ENCODE results near the gene BCAS1. TPM values are rescaled to one million over a fixed set of nuclear protein-coding genes. Genes with fewer than 3 reads are reported as not detected.

Gene BCAS1
- total RNA-seq, 1 donor: not detected

DNA sequence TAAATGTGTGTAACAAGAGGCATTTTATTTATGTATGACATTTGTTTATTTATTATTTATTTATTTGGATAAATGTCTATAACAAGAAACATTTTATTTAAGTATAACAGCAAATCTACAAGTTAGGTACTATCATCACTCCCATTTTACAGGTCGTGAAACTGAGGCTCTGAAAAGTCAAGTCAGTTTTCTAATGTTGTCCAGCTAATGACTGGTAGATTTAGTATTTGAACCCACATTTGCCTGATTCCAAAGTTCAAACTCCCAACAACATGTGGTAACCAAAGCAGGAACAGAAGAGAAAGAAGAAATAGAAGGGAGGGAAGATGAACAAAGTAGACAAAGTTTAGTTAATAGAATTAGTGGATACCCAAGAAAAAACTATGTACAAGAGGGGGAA is 32.9 kb downstream of the BCAS1 start:
- Histone ChIP-seq H3K9me3 (ENCODE audit: low read depth, low read length) (no peaks in the 10 kb centered on the region), H3K79me2 (ENCODE audit: insufficient read depth, low read length) (no peaks in the 10 kb centered on the region), H3K36me3 (ENCODE audit: insufficient read depth, low read length) (no peaks in the 10 kb centered on the region), H3K4me3 (ENCODE audit: insufficient read depth, low read length) (no peak overlapping the region), H3K27ac (ENCODE audit: low read depth, low read length) (no peak overlapping the region), H3K4me2 (ENCODE audit: insufficient read depth, low read length) (no peak overlapping the region), H3K27me3 (ENCODE audit: insufficient read depth, low read length) (no peaks in the 10 kb centered on the region), H4K20me1 (ENCODE audit: insufficient read depth, low read length) (no peaks in the 10 kb centered on the region), H3K4me1 (ENCODE audit: insufficient read depth, low read length) (no peaks in the 10 kb centered on the region), H2AFZ (ENCODE audit: low read length) (no peak overlapping the region)
- TF ChIP-seq, protein P1, sequence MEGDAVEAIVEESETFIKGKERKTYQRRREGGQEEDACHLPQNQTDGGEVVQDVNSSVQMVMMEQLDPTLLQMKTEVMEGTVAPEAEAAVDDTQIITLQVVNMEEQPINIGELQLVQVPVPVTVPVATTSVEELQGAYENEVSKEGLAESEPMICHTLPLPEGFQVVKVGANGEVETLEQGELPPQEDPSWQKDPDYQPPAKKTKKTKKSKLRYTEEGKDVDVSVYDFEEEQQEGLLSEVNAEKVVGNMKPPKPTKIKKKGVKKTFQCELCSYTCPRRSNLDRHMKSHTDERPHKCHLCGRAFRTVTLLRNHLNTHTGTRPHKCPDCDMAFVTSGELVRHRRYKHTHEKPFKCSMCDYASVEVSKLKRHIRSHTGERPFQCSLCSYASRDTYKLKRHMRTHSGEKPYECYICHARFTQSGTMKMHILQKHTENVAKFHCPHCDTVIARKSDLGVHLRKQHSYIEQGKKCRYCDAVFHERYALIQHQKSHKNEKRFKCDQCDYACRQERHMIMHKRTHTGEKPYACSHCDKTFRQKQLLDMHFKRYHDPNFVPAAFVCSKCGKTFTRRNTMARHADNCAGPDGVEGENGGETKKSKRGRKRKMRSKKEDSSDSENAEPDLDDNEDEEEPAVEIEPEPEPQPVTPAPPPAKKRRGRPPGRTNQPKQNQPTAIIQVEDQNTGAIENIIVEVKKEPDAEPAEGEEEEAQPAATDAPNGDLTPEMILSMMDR (IDR thresholded peaks at IDR 0.05; ENCODE audit: extremely low read depth, low read depth, low read length): no peak
- DNase-seq (ENCODE audit: insufficient read length, low spot score, missing footprints): no peak

DNA sequence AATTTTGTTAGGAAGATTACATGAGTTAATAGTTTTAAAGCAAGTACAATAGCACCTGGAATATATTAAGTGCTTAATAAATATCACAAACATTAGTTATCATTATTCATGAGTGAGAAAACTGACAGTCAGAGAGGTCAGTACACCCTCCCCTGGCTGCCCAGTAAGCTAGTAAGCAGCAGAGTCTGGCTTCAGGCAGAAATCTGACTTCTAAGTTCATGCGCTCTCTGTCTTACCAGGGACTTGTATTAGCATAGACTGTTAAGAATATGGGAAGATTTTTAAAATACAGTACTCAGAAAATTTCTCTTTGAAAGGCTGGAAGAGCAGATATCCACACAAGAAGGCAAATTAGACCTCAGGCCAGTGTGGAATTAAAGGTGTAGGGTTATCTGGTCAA is 40.8 kb downstream of the BCAS1 start:
- H3K36me3 ChIP-seq (ENCODE audit: insufficient read depth, low read length): no peaks in the 10 kb centered on the region
- no peak overlapping the region for H3K4me3 ChIP-seq (ENCODE audit: insufficient read depth, low read length)
- no peak overlapping the region for H2AFZ ChIP-seq (ENCODE audit: low read length)
- H3K4me1 ChIP-seq (ENCODE audit: insufficient read depth, low read length): peaks cover 6% of the 10 kb centered on the region
- TF ChIP-seq, protein P1 (IDR thresholded peaks at IDR 0.05; ENCODE audit: extremely low read depth, low read depth, low read length): no peak
- H3K4me2 ChIP-seq (ENCODE audit: insufficient read depth, low read length): no peak overlapping the region
- H3K9me3 ChIP-seq (ENCODE audit: low read depth, low read length): no peaks in the 10 kb centered on the region
- peak; percentile 22 for DNase-seq (ENCODE audit: insufficient read length, low spot score, missing footprints)
- H3K79me2 ChIP-seq (ENCODE audit: insufficient read depth, low read length): no peaks in the 10 kb centered on the region
- peaks cover 14% of the 10 kb centered on the region for H3K27me3 ChIP-seq (ENCODE audit: insufficient read depth, low read length)
- H4K20me1 ChIP-seq (ENCODE audit: insufficient read depth, low read length): no peaks in the 10 kb centered on the region
- no peak overlapping the region for H3K27ac ChIP-seq (ENCODE audit: low read depth, low read length)

DNA sequence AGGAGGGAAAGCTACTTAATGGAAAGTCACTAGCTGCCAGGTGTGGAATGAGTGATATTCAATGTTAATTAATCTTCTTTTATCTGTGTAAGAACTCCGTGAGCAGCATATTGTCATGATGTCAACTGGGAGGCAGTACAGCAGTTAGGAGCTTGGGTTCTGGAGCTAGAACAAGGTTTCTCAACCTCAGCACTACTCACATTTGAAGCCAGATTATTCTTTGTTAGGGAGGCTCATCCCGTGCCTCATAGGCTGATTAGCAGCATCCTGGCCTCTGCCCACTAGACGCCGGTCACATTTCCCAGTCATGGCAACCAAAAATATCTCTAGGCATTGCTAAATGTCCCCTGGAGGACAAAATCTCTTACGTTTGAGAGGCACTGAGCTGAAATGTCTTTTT is 41.2 kb downstream of the BCAS1 start:
- Histone ChIP-seq H3K36me3 (ENCODE audit: insufficient read depth, low read length) (no peaks in the 10 kb centered on the region), H3K27ac (ENCODE audit: low read depth, low read length) (no peak overlapping the region), H3K4me3 (ENCODE audit: insufficient read depth, low read length) (no peak overlapping the region), H2AFZ (ENCODE audit: low read length) (no peak overlapping the region), H3K4me1 (ENCODE audit: insufficient read depth, low read length) (peaks cover 6% of the 10 kb centered on the region), H3K79me2 (ENCODE audit: insufficient read depth, low read length) (no peaks in the 10 kb centered on the region), H4K20me1 (ENCODE audit: insufficient read depth, low read length) (no peaks in the 10 kb centered on the region), H3K27me3 (ENCODE audit: insufficient read depth, low read length) (peaks cover 14% of the 10 kb centered on the region), H3K4me2 (ENCODE audit: insufficient read depth, low read length) (no peak overlapping the region), H3K9me3 (ENCODE audit: low read depth, low read length) (no peaks in the 10 kb centered on the region)
- TF ChIP-seq, protein P1 (IDR thresholded peaks at IDR 0.05; ENCODE audit: extremely low read depth, low read depth, low read length): no peak
- no peak for DNase-seq (ENCODE audit: insufficient read length, low spot score, missing footprints)

DNA sequence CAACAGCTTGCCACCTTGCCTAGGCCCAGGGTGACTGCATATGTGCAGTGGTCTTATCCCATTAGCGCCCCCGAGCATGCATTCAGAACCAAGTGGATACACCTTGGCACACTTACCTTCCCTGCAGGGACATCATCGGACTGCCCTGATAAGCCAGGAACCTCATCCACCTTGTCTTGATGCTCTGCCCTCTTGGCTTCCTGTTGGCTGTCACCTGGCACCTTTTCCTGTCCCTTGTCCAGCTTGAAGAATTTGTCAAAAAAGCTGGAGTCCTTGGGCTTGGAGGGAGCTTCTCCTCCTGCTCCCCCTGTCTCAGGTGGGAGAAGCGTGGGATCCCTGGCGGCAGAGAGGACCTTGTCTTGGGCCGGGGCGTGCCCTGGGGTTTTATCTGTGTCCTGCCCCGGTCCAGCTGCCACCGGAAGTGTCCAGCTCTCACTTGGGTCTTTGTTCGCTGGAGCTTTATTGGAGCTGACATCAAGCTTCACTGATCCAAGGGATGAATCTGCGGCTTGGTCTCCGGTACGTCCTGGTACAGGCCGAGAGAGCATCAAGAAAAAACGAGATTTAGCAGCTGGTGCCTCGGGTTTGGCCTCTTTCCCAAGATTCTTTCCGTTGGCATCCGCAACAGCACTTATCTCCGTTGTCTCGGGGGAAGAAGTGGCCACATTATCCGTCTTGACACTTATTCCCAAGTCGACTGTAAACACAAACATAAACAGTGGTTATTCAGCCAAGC is 42.0 kb downstream of the BCAS1 start:
- Histone ChIP-seq H3K4me2 (ENCODE audit: insufficient read depth, low read length) (no peak overlapping the region), H3K4me1 (ENCODE audit: insufficient read depth, low read length) (peaks cover 6% of the 10 kb centered on the region), H3K27ac (ENCODE audit: low read depth, low read length) (no peak overlapping the region), H3K4me3 (ENCODE audit: insufficient read depth, low read length) (no peak overlapping the region), H4K20me1 (ENCODE audit: insufficient read depth, low read length) (no peaks in the 10 kb centered on the region), H3K9me3 (ENCODE audit: low read depth, low read length) (no peaks in the 10 kb centered on the region), H3K36me3 (ENCODE audit: insufficient read depth, low read length) (no peaks in the 10 kb centered on the region), H3K79me2 (ENCODE audit: insufficient read depth, low read length) (no peaks in the 10 kb centered on the region), H3K27me3 (ENCODE audit: insufficient read depth, low read length) (peaks cover 14% of the 10 kb centered on the region), H2AFZ (ENCODE audit: low read length) (no peak overlapping the region)
- TF ChIP-seq, protein P1 (IDR thresholded peaks at IDR 0.05; ENCODE audit: extremely low read depth, low read depth, low read length): no peak
- DNase-seq (ENCODE audit: insufficient read length, low spot score, missing footprints): no peak

Data from osteoblast (primary cell).